ENCODE data around the gene MGAT5B. TPM values are rescaled to one million over a fixed set of nuclear protein-coding genes. Genes with fewer than 3 reads are reported as not detected.
A peak's percentile ranks its signal among the peaks of the same experiment; 100 is the strongest.

The MGAT5B gene
- total RNA-seq, 1 experiment from 2014 or later: 15.0 TPM

DNA sequence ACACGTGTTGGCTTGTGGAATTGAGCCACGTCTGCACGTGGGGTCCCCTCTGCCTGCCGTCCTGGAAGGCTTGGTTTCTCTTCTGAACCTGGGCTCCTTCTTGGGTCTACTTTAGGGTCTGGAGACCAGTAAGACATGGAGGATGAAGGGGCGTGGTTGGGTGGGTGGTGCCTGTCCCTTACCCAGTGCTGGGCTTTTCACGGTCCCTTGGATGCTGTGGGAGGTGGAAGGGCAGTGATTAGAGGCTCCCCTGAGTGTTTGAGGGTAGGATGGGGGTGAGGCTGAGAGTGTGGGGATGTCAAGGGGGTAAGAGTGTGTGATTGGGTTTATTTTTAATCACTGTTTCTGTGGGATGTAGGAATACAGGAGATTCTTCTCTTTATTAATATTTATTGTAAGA is 38.3 kb downstream of the MGAT5B start:
- Histone ChIP-seq H3K4me3 (no peak overlapping the region), H3K36me3 (peaks cover 85% of the 10 kb centered on the region), H3K27me3 (replicated peaks) (no peaks in the 10 kb centered on the region), H3K4me1 (replicated peaks) (no peaks in the 10 kb centered on the region), H3K27ac (no peak overlapping the region), H3K9me3 (replicated peaks) (no peaks in the 10 kb centered on the region; the same call in 1 of the 2 replicates)
- no peak for DNase-seq (ENCODE audit: low read depth in 1 of 2, low spot score in 2 of 2)

DNA sequence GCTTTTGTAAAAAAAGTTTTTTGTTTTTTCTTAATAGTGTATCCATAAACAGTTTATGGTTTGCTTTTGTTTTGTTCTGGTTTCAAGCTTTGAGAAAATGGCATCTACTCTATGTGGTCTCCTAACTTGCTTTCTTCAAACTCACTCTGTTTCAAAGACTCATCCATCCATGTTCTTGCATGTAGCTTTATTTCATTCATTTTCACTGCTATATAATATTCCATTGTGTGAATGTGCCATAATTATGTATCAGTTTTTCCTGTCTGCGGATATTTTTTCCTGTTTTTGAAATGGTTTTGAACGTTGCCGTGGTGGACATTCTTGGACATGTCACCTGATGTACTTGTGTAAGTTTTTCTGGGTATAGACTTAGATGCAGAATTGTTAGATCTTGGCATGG is 39.1 kb downstream of the MGAT5B start:
- H3K4me3 ChIP-seq: no peak overlapping the region
- no peaks in the 10 kb centered on the region; the same call in 1 of the 2 replicates for H3K9me3 ChIP-seq (replicated peaks)
- no peak for DNase-seq (ENCODE audit: low read depth in 1 of 2, low spot score in 2 of 2)
- no peaks in the 10 kb centered on the region for H3K27me3 ChIP-seq (replicated peaks)
- H3K36me3 ChIP-seq: peaks cover 87% of the 10 kb centered on the region
- H3K27ac ChIP-seq: no peak overlapping the region
- H3K4me1 ChIP-seq (replicated peaks): no peaks in the 10 kb centered on the region

GRCh38 chr17:76909971-76910760 is 42.0 kb downstream of the MGAT5B start:
- no peak overlapping the region for H3K4me3 ChIP-seq
- no peak overlapping the region for H3K27ac ChIP-seq
- no peaks in the 10 kb centered on the region for H3K4me1 ChIP-seq (replicated peaks)
- no peaks in the 10 kb centered on the region; the same call in 1 of the 2 replicates for H3K9me3 ChIP-seq (replicated peaks)
- peak in 1 of 2 experiments; percentile 39 for DNase-seq (ENCODE audit: low read depth in 1 of 2, low spot score in 2 of 2)
- H3K27me3 ChIP-seq (replicated peaks): no peaks in the 10 kb centered on the region
- peaks cover 75% of the 10 kb centered on the region for H3K36me3 ChIP-seq

DNA sequence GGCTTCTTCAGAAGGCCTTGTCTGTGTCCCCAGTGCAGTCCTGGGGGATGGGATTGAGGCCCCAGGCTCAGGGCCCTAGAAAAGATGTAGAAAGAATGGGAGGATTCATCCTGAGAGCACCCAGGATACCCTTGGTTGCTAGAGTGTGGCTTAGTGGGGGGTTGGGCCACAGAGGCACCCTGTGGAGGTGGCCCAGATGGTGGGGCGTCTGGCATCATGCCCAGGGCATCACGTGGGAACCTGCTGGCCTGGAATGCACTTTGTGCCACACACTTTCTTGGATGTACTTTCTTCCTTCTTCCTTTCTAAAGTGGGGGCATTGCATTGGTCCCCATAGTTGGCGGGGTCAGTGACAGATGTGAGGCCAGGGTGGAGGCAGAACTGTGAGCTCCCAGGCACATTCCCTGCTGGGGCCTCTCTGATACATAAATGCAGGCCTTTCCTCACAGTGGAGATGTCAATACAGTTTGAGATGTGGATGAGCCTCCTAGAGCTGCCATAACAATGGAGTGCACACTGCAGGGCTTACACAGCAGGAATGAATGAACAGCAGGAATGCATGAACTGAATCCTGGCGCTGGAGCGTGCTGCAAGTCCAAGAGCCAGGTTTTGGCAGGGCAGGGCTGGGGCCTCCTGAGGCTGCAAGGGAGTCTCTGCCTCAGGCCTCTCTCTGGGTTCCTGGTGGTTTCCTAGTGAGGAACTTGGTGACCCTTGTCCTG is 43.3 kb downstream of the MGAT5B start:
- H3K27ac ChIP-seq: no peak overlapping the region
- no peaks in the 10 kb centered on the region; the same call in 1 of the 2 replicates for H3K9me3 ChIP-seq (replicated peaks)
- DNase-seq (ENCODE audit: low read depth in 1 of 2, low spot score in 2 of 2): no peak
- H3K27me3 ChIP-seq (replicated peaks): no peaks in the 10 kb centered on the region
- H3K4me1 ChIP-seq (replicated peaks): no peaks in the 10 kb centered on the region
- H3K36me3 ChIP-seq: peaks cover 75% of the 10 kb centered on the region
- H3K4me3 ChIP-seq: no peak overlapping the region

DNA sequence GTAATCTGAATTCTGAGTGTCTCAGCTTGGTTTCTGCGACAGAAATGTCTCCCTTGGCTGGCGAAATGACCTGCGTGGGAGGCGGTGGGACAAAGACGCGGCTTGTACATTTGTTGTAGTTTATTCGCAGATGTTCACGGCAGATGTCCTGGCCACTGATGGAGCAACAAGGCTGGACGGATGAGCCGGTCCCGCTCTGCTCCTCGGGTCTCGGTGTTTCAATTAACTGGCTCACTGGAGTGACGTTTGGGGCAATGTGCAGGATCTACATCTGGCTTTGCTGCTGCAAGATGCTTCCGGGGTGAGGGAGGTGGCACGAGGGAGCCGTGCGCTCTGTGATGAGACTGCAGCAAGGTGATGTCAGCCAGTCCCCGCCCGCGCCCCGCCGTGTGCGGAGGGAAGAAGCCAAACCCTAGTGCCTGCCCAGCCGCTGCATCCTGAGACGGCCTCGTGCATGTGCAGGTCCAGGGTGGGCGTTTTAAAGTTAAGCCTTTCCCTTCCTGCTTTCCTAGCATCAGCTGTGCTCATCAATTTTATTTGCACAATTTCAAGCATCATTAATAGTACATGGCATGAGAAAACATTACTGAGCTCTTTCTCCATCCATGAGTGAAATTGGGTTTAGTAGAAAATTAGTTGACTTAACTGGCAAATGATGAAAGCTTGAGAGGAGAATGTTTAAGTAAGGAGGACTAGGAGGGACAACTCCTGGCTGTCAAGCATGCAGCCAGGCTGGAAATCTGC is 44.4 kb downstream of the MGAT5B start:
- DNase-seq (ENCODE audit: low read depth in 1 of 2, low spot score in 2 of 2): no peak
- H3K27ac ChIP-seq: no peak overlapping the region
- peaks cover 76% of the 10 kb centered on the region for H3K36me3 ChIP-seq
- H3K9me3 ChIP-seq (replicated peaks): no peaks in the 10 kb centered on the region; the same call in 1 of the 2 replicates
- H3K4me1 ChIP-seq (replicated peaks): no peaks in the 10 kb centered on the region
- H3K4me3 ChIP-seq: no peak overlapping the region
- H3K27me3 ChIP-seq (replicated peaks): no peaks in the 10 kb centered on the region

GRCh38 chr17:76914937-76915336 is 46.7 kb downstream of the MGAT5B start:
- Histone ChIP-seq H3K36me3 (peaks cover 62% of the 10 kb centered on the region), H3K4me1 (replicated peaks) (no peaks in the 10 kb centered on the region), H3K4me3 (no peak overlapping the region), H3K9me3 (replicated peaks) (no peaks in the 10 kb centered on the region), H3K27ac (no peak overlapping the region), H3K27me3 (replicated peaks) (no peaks in the 10 kb centered on the region)
- DNase-seq (ENCODE audit: low read depth in 1 of 2, low spot score in 2 of 2): no peak

DNA sequence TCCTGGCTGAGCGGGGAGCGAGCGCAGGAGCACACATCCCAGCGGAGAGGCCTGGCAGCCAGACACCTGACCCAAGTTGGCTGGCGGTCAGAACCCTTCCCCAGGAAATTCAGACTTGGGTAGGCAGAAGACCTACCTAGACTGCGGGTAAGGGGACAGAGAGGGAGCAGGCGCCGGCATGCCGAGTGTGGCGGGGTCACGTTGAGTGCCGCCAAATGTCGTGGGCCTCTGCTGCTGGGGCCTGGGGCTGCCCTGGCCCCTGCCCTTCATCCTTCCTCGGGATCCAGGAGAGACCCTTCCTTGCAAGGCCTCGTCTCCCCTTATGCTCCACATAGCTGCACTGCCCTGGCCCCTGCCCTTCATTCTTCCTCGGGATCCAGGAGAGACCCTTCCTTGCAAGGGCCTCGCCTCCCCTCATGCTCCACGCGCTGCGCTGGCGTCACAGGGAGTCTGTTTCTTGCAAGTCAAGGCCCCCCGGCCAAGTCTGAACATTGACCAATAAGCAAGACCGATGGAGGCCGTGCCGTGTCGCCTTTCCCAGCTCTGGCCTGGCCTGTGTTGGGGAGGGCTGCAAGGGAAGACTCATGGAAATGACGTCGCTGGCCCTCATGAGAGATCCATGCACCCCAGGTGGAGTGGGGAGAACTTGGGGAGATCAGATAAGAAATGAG is 47.8 kb downstream of the MGAT5B start:
- Histone ChIP-seq H3K9me3 (replicated peaks) (no peaks in the 10 kb centered on the region), H3K4me3 (no peak overlapping the region), H3K36me3 (peaks cover 52% of the 10 kb centered on the region), H3K4me1 (replicated peaks) (no peaks in the 10 kb centered on the region), H3K27ac (no peak overlapping the region), H3K27me3 (replicated peaks) (no peaks in the 10 kb centered on the region)
- no peak for DNase-seq (ENCODE audit: low read depth in 1 of 2, low spot score in 2 of 2)

DNA sequence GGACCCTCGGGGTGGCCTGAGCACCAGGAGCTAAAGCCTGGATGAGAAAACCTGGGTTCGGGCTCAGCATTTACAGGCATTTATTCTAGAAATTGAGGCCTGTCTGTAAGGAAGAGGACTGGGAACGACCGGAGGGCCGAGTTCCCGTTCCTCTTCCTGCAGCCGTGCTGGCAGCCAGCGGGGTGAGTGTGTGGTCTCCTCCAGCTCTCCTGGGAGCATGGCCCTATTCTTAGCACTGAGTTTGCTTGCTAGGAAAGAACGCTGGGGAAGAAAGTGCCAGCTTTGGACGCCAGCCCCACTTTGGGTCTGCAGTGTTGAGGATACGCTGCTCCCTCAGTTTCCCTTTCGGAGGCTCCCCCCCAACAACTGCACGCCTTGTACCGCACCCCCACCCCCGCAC is 49.6 kb downstream of the MGAT5B start:
- DNase-seq (ENCODE audit: low read depth in 1 of 2, low spot score in 2 of 2): no peak

DNA sequence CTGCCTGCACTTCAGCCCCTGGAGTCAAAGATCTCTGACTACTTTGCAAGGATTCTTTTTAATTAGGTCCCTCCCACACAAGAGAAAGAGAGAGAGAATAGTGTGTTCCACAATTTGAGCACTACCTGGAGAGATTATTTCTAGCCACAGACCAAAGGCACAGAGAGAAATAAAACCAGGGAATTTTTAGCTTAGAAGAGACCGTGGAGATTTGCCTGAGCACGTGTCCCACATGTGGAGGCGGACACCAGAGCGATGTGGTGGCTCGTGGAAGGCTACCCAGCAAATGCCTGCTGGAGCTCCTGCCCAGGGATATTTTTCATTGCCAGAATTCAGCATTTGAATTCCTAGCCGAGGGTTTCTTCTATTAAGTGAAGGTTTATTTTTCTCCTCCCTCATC is 50.6 kb downstream of the MGAT5B start:
- H3K9me3 ChIP-seq (replicated peaks): no peaks in the 10 kb centered on the region
- DNase-seq (ENCODE audit: low read depth in 1 of 2, low spot score in 2 of 2): no peak
- H3K4me1 ChIP-seq (replicated peaks): no peaks in the 10 kb centered on the region
- H3K27ac ChIP-seq: no peak overlapping the region
- H3K27me3 ChIP-seq (replicated peaks): no peaks in the 10 kb centered on the region
- H3K36me3 ChIP-seq: peaks cover 25% of the 10 kb centered on the region
- H3K4me3 ChIP-seq: no peak overlapping the region

More for the DNA sequence above, 49.6 kb downstream of the MGAT5B start:
- Histone ChIP-seq H3K36me3 (peaks cover 33% of the 10 kb centered on the region), H3K9me3 (replicated peaks) (no peaks in the 10 kb centered on the region), H3K27me3 (replicated peaks) (no peaks in the 10 kb centered on the region), H3K4me3 (no peak overlapping the region), H3K27ac (no peak overlapping the region), H3K4me1 (replicated peaks) (no peaks in the 10 kb centered on the region)

DNA sequence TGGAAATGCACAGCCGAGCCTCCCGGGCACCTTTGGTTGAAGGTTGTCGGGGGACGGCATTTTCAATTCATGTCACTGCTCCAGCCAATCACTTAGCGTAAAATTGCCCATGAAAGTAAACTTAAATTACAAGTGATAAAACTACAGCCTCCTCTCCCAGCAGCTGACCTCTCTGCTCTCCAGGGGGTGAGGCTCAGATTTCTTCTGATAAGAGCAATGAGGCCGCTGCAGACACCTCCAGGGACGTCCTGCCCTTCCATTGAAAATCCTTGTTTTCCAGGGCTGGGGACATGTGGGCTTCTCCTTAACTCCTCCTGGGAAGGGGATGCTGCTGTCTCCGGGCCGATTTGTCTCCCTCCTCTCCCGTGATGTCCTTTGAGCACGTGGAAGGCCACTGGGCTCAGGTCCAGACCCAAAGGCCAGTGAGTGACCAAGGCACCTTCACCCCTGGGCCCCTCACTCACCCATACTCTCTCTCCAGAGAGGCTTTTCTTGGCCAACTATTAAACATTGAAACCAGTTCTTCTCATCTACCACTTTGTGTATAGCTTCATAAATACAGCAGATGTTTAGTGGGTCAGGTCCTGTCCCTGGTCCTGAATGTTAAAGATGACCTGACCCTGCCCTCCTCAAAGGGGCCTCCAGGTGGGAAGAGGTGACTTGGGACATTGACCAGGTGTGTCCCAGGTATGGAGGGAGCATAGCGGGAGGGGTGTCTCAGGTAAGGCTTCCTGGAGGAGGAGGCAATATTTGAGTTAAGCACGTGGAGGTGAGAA is 52.3 kb downstream of the MGAT5B start:
- H3K36me3 ChIP-seq: peaks cover 20% of the 10 kb centered on the region
- no peak overlapping the region for H3K27ac ChIP-seq
- no peak overlapping the region for H3K4me3 ChIP-seq
- no peaks in the 10 kb centered on the region for H3K4me1 ChIP-seq (replicated peaks)
- H3K9me3 ChIP-seq (replicated peaks): no peaks in the 10 kb centered on the region
- H3K27me3 ChIP-seq (replicated peaks): no peaks in the 10 kb centered on the region
- DNase-seq (ENCODE audit: low read depth in 1 of 2, low spot score in 2 of 2): no peak

GRCh38 chr17:76921340-76922036 is 53.3 kb downstream of the MGAT5B start:
- H3K27ac ChIP-seq: no peak overlapping the region
- no peak for DNase-seq (ENCODE audit: low read depth in 1 of 2, low spot score in 2 of 2)
- no peaks in the 10 kb centered on the region for H3K4me1 ChIP-seq (replicated peaks)
- H3K36me3 ChIP-seq: peaks cover 17% of the 10 kb centered on the region
- H3K9me3 ChIP-seq (replicated peaks): no peaks in the 10 kb centered on the region
- H3K4me3 ChIP-seq: no peak overlapping the region
- no peaks in the 10 kb centered on the region for H3K27me3 ChIP-seq (replicated peaks)

DNA sequence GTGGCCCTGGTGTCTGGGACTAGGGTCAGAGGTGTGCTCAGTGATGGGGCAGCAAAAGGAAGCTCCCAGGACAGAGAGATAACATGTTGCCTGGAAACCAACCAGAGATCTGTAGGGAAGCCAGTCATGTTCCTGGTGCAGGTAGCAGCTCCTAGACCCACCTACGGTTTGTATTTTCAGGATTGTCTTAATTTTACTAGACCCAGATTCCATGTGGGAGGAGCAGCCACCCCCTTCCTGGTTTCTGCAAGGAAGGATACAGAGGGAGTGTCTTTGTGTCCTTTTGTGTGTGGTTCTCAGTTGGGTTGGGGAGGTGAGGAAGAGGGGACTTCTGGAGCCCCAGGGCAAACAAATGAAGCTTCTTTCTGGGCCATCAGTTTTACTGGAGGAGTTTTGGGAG is 53.9 kb downstream of the MGAT5B start:
- H3K27me3 ChIP-seq (replicated peaks): no peaks in the 10 kb centered on the region
- no peak for DNase-seq (ENCODE audit: low read depth in 1 of 2, low spot score in 2 of 2)

More for the DNA sequence above, 53.9 kb downstream of the MGAT5B start:
- H3K27ac ChIP-seq: no peak overlapping the region
- H3K9me3 ChIP-seq (replicated peaks): no peaks in the 10 kb centered on the region
- H3K36me3 ChIP-seq: peaks cover 17% of the 10 kb centered on the region
- no peaks in the 10 kb centered on the region for H3K4me1 ChIP-seq (replicated peaks)
- no peak overlapping the region for H3K4me3 ChIP-seq

Measured in SJSA1 (cell line).